Superior temporal gyrus (tissue), 1 donor: Measurements from ENCODE around the gene NACAD.
A peak's percentile ranks its signal among the peaks of the same experiment; 100 is the strongest.

Experiments
- DNase-seq: peaks from one replicate; pipeline ENCODE4 v3.0.0-alpha.2; 2016; ENCODE audit errors: extremely low spot score

The NACAD gene

GRCh38 chr7:45075355-45075644, 13.5 kb downstream of the NACAD start:
- no peak for DNase-seq

GRCh38 chr7:45074528-45075354, 14.0 kb downstream of the NACAD start:
- no peak for DNase-seq

- peak; percentile 62 for DNase-seq
These were observed 14.8 kb downstream of the NACAD start for GRCh38 chr7:45073786-45074527.

- DNase-seq, result no peak
These were observed 15.6 kb downstream of the NACAD start for GRCh38 chr7:45073031-45073785.

GRCh38 chr7:45072131-45073030, 16.4 kb downstream of the NACAD start:
- no peak for DNase-seq

GRCh38 chr7:45071528-45071927, 17.2 kb downstream of the NACAD start:
- DNase-seq, result no peak

GRCh38 chr7:45070254-45070642, 18.5 kb downstream of the NACAD start:
- no peak for DNase-seq

GRCh38 chr7:45069444-45070253, 19.1 kb downstream of the NACAD start:
- DNase-seq, result no peak

- no peak for DNase-seq
These were observed 20.3 kb downstream of the NACAD start for GRCh38 chr7:45068236-45069023.

- no peak for DNase-seq
These were observed 21.2 kb downstream of the NACAD start for GRCh38 chr7:45067582-45067981.

GRCh38 chr7:45066409-45066808, 22.4 kb downstream of the NACAD start:
- DNase-seq, result no peak

GRCh38 chr7:45065031-45065995, 23.5 kb downstream of the NACAD start:
- no peak for DNase-seq

GRCh38 chr7:45064047-45064725, 24.6 kb downstream of the NACAD start:
- DNase-seq, result no peak

- DNase-seq, result no peak
These were observed 26.9 kb downstream of the NACAD start for GRCh38 chr7:45061806-45062425.

GRCh38 chr7:45061352-45061751, 27.4 kb downstream of the NACAD start:
- DNase-seq, result no peak

- no peak for DNase-seq
These were observed 28.5 kb downstream of the NACAD start for GRCh38 chr7:45060295-45060694.

GRCh38 chr7:45057878-45058277, 30.9 kb downstream of the NACAD start:
- DNase-seq, result no peak
